ENCODE measurements around the gene IER5L.

GRCh38 chr9:129145841-129146292 lies 32.2 kb downstream of the IER5L start:
- TF ChIP-seq EHMT2 (IDR thresholded peaks at IDR 0.05) (no peak), SMAD1 (IDR thresholded peaks at IDR 0.05; ENCODE audit: low read depth, low read length, partially characterized antibody) (no peak), FOS (IDR thresholded peaks at IDR 0.05; ENCODE audit: extremely low read depth, insufficient read length) (no peak), EZH2 (IDR thresholded peaks at IDR 0.05; ENCODE audit: borderline replicate concordance, low read depth, low read length) (no peak), CHD4 (IDR thresholded peaks at IDR 0.05; ENCODE audit: insufficient read depth, insufficient replicate concordance, low read depth, low read length, poor library complexity, severe bottlenecking) (no peak), IFI16 (CRISPR knock-in tag; IDR thresholded peaks at IDR 0.05) (no peak)
- TF ChIP-seq, protein P1, sequence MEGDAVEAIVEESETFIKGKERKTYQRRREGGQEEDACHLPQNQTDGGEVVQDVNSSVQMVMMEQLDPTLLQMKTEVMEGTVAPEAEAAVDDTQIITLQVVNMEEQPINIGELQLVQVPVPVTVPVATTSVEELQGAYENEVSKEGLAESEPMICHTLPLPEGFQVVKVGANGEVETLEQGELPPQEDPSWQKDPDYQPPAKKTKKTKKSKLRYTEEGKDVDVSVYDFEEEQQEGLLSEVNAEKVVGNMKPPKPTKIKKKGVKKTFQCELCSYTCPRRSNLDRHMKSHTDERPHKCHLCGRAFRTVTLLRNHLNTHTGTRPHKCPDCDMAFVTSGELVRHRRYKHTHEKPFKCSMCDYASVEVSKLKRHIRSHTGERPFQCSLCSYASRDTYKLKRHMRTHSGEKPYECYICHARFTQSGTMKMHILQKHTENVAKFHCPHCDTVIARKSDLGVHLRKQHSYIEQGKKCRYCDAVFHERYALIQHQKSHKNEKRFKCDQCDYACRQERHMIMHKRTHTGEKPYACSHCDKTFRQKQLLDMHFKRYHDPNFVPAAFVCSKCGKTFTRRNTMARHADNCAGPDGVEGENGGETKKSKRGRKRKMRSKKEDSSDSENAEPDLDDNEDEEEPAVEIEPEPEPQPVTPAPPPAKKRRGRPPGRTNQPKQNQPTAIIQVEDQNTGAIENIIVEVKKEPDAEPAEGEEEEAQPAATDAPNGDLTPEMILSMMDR (IDR thresholded peaks at IDR 0.05 in 2 of 3, conservative IDR thresholded peaks at IDR 0.05 in 1 of 3; ENCODE audit: insufficient read depth in 2 of 3, low read depth in 1 of 3, low read length in 3 of 3) = no peak

Data from K562 (cell line).